GM12878 (cell line): ENCODE measurements around the gene TBC1D25.

Experiments
- NFYB ChIP-seq: IDR thresholded peaks from 2 replicates; pipeline ENCODE4 v1.6.1; 2011; ENCODE audit warnings: low read depth, mild to moderate bottlenecking, low read length, improper control_type of control experiment, moderate library complexity; ENCODE audit not compliant: insufficient read depth
- SUZ12 ChIP-seq: fragments of 200-600 bp; sonication (generic); IDR thresholded peaks from one replicate; pipeline ENCODE4 v1.6.1; 2018; ENCODE audit warnings: antibody characterized with exemption, mild to moderate bottlenecking; ENCODE audit not compliant: unreplicated experiment
- ZNF24 ChIP-seq: fragments of 450-650 bp; IDR thresholded peaks from 2 replicates; pipeline ENCODE4 v1.6.1; 2017; ENCODE audit warnings: antibody characterized with exemption, mild to moderate bottlenecking

DNA sequence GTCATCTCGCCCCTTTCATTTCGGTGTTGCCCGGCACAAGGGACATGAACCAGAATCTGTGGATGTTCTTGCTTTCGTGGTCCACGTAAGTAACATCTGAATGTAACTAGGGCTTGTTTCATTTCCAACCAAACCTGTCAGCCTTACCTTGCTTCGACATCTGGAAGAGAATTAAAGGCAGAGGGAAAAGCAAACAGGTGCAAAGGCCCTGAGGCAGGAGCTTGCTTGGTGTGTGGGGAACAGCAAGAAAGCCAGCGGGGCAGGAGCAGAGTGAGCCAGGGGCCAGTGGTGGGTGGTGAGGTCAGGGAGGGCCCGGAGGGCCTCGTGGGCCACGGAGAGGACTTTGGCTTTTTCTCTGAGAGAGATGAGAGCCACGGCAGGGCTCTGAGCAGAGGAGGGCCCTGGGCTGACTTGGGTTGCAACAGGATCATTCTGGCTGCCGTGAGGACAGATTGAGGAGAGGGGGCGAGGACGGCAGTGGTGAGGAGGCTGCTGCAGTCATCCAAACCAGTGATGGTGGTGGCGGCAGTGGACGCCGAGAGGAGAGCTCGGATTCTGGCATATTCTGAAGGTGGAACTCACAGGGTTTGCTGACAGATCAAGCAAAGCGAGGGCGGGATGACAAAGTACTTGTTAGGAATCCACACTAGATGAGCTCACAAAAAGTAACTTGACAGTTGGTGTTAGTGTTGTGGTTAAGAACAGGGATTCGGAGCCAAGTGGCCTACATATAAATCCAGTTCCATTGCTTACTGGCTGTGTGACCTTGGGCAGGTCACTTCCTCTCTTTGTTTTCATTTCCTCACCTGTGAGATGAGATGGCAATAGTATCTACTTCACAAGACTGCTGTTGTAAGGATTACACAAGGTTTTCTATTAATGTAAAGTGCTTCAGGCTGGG is 50.9 kb downstream of the TBC1D25 start:
- TF ChIP-seq SUZ12, result no peak
- no peak for TF ChIP-seq NFYB
- TF ChIP-seq ZNF24, result no peak
